GM19239 (cell line): ENCODE results near the gene BICDL2.

Experiments
- DNase-seq: peaks from one replicate; pipeline ENCODE4 v3.0.0; 2011; ENCODE audit warnings: low spot score; ENCODE audit not compliant: insufficient read length
- FAIRE-seq: peaks from 2 replicates; lab custom pipeline; 2011; peaks lifted over from hg19 to GRCh38; lab: Jason Lieb, UNC

BICDL2 gene

DNA sequence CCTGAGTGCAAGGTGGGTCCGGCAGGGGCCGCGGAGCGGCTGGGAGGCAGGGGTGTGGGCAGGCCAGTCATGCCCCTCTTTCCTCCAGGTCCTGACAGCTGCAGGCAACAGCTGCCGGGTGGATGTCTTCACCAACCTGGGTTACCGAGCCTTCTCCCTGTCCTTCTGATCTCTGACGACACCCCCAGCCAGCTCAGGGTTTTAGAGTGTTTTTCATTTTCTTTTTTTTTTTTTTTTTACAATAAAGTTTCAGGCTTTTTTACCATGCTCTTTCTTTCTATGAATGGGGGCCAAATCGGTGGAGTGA, 9.3 kb downstream of the BICDL2 start:
- FAIRE-seq (no peak), DNase-seq (no peak)

DNA sequence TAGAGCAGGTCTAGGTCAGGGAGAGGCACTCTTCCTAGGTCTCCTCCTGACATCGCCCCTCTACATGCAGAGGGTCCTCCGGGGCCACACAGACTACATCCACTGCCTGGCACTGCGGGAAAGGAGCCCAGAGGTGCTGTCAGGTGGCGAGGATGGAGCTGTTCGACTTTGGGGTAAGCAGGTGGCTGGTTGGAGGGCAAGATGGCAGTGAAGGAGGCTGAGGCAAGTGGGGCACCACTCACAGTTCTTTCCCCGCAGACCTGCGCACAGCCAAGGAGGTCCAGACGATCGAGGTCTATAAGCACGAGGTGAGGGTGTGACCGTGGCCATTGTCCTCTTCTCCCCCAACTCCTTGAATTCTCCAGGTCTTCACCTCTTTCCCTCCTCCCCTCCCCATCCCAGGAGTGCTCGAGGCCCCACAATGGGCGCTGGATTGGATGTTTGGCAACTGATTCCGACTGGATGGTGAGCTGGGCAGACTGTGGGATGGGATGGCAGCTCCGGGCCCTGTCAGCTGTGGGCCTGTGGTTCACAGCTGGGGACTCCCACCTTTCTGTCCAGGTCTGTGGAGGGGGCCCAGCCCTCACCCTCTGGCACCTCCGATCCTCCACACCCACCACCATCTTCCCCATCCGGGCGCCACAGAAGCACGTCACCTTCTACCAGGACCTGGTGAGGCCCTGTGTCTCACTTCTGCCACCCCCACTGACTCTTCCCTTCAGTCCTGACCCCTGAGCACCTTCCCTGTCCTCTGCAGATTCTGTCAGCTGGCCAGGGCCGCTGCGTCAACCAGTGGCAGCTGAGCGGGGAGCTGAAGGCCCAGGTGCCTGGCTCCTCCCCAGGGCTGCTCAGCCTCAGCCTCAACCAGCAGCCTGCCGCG, 9.9 kb downstream of the BICDL2 start:
- DNase-seq, result no peak
- FAIRE-seq, result no peak

DNA sequence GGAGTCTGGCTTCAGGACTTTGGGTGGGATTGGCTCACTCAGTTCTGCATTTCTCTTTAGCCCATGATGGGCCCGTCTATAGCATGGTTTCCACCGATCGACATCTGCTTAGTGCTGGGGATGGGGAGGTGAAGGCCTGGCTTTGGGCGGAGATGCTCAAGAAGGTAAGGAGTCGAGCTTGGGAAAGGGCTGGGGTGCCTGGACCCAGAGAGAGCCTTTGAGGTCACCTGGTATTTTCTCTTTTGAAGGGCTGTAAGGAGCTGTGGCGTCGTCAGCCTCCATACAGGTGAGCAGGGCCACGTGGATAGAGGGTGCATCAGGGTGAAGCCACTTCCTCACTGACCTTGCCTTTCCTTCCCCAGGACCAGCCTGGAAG, 10.8 kb downstream of the BICDL2 start:
- DNase-seq (no peak), FAIRE-seq (no peak)

DNA sequence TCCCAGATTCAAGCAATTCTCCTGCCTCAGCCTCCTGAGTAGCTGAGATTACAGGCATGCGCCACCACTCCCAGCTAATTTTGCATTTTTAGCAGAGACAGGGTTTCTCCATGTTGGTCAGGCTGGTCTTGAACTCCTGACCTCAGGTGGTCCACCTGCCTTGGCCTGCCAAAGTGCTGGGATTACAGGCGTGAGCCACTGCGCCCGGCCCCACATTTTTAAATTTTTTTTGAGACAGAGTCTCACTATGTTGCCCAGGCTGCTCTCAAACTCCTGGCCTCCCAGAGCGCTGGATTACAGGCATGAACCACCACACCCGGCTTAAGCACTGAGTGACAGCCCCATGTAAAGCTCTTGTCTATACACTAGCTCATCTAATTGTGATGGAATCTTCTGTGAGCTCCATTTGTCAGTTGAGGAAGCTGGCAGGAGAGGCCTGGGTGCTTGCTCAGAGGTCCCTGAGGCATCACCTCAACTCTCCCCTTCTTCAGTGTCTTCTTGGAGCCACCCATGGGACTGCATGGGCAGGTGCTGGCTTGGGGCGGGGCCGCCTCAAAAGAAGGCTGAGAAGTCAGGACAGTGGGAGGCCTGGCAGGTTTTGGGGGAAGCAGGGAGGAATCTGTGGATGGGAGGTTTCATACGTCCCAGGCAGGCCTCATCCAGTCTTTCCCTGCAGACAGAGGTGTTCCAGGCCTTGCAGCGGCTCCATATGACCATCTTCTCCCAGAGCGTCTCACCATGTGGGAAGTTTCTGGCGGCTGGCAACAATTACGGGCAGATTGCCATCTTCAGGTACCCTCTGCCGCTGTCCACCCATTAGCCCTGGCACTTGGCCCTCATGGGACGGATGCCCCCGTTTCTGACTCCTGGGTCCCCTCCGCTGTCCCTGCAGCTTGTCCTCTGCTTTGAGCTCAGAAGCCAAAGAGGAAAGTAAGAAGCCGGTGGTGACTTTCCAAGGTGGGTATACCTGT, 11.4 kb downstream of the BICDL2 start:
- FAIRE-seq, result no peak
- DNase-seq, result no peak

DNA sequence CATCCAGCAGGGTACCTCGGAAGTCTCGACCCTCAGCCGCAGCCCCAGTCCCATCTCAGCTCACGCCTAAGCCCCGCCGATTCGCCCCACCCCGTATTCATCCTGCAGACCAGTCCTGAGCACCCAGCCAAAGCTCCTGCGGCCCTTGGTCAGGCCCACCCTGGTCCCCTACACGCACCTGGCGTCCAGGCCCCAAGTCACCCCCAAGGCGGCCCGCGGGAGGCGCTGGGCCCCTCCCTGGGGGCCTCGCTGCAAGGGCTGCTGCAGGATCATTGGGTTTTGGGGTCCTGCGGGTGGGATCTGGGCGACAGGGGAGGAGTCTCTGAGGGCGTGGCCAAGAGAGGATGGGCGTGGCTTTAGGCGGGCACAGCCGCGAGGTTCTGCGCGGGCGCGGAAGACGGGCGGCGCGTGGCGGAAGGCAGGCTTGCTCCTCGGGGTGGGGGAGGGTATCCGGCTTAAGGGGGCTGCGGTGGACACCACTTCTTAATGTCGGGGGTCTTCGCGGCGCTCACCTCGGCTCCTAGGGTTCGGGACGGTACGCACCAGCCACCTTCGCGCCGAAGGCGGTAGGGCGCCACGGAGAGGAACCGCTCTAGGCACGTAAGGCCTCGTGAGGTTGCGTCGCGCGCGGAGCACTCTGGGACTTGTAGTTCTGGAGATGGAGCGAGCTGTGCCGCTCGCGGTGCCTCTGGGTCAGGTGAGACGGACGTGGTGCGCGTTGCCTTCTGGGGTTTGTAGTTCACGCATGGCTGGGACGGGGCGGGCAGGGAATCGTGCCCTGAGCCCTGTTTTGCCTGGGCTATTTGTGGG, 12.9 kb downstream of the BICDL2 start, which contains the start of the genes HCFC1R1 and THOC6:
HCFC1R1 (minus strand) TSS at position 274 of the 810 bp plus-strand sequence; CDS start at position 273, 1 bp downstream.
THOC6 (plus strand) TSS at position 367 of the 810 bp plus-strand sequence; CDS start at position 659, 292 bp downstream.
- FAIRE-seq (peak; percentile 99), DNase-seq (peak; percentile 92)

DNA sequence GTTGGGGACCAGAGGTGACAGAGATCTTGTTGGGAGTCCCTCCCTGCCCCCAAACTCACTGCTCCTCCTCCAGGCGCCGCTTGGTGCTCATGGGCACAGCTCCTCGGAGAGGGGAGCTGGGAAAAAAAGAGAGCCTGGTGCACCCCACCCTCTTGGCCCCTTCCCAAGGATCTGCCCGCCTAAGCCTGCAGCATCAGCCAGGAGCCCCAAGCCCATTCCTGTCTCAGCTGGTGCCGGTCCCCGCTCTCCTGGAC, 13.4 kb downstream of the BICDL2 start:
- no peak for DNase-seq
- FAIRE-seq, result no peak

DNA sequence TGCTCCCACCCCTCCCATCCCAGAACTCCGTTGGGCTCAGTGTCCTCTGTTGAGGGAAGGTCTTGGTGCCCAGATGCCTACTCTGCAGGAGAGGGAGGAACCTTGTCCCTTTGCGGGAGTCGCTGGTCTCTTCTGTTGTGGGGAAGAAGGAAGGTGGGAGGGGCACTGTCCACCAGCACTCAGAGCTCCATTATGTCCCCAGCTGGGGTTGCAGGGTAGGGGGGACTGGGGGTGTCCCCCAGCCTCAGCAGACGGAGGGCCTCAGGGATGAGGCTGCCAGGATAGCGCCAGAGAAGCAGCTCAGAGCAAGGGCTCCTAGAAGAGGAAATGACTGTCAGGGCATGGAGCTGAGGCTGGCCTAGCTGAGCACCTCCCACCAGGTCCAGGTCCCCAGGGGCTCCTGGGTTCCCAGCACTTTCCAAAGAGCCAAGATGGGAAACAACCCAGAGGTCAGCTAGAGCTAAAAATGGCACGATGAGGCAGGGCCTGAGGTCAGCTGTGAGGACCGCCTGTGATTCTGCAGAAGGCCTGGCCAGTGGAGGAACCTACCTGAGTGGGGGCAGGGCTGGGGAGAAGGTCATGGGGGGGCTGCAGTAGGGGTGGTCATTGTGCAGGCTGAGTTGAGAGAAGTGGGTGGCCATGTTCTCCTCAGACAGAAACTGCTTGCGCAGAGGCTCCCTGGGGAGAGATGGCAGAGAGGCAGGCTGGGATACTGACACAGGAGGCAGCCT, 13.9 kb downstream of the BICDL2 start:
- FAIRE-seq (no peak), DNase-seq (no peak)

DNA sequence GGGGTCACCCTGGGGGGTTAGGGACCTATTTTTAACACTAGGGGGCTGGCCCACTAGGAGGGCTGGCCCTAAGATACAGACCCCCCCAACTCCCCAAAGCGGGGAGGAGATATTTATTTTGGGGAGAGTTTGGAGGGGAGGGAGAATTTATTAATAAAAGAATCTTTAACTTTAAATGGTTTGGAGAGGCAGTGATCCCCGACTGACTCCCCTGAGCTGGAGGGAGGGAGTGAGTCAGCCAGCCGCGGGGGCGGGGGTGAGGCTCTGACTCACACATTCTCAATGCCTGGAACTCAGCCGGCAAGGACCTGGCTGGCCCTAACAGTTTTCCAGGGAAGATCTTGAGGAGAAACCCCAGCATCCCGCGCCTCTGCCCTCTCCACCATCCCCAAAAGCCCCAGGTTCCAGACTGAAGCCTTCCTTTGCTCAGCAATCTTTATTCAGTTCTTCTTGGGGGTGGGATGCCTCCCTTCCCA, 14.5 kb downstream of the BICDL2 start:
- DNase-seq, result no peak
- peak; percentile 40 for FAIRE-seq

DNA sequence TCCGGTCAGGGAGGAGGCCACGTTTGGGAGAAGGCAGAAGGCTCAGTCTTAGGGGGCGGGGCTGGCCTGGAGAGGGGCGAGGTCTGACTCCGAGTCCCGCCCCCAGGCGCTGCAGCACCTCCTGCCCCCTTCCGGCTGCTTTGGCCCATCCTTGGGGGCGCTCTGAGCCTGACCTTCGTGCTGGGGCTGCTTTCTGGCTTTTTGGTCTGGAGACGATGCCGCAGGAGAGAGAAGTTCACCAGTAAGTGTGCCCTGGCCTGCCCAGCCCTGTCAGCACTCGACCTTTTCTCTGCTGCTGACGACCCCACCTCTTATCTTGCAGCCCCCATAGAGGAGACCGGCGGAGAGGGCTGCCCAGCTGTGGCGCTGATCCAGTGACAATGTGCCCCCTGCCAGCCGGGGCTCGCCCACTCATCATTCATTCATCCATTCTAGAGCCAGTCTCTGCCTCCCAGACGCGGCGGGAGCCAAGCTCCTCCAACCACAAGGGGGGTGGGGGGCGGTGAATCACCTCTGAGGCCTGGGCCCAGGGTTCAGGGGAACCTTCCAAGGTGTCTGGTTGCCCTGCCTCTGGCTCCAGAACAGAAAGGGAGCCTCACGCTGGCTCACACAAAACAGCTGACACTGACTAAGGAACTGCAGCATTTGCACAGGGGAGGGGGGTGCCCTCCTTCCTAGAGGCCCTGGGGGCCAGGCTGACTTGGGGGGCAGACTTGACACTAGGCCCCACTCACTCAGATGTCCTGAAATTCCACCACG, 15.1 kb downstream of the BICDL2 start:
- peak; percentile 18 for FAIRE-seq

DNA sequence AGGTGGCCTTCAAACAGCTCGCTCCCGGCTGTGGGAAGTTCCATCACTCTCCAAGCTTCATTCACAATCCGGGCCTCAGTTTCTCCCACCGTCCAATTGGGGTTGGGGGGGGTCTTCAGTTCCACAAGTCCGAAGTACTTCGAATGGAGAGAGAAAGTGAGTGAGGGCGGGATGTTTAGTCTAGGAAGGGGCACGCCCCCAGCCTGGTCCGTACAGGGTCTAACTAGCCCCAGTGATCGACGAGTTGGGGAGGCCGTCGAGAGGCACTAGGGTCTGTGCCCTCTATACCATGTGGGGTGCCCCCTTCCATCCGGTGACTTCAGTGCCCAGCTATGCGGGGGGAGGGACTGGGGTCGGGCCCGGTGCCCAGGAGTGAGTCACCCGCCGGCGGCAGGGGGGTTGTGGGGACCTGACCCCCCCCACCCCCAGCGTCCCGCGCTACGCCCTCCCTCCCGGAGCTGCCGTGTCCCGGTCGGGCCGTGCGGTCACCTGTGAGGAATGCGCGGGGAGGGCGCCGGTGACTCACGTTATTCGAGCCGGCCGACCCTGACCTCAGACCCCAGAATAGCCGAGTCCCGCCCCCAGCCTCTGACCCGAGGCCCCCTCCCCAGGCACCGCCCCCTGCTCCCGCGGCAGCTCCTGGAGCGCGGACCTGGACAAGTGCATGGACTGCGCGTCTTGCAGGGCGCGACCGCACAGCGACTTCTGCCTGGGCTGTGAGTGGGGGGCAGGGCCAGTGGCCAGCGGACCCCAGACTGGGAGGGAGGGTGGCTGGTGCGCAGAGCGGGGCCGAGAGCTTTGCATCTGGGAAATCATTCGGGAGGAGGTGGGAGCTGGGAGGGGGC, 15.9 kb downstream of the BICDL2 start:
- DNase-seq (no peak), FAIRE-seq (no peak)

More for the DNA sequence above, 15.1 kb downstream of the BICDL2 start:
- peak; percentile 76 for DNase-seq

DNA sequence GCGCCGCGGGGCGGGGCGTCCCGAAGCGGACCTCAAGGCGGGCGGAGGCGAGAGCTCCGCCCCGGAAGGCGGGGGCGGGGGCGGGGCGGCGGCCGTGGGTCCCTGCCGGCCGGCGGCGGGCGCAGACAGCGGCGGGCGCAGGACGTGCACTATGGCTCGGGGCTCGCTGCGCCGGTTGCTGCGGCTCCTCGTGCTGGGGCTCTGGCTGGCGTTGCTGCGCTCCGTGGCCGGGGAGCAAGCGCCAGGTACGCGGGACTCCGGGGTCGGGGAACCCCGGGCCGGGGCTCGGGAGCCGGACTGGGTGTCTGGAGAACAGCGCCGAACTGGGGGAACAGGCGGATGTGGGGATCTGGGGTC, 16.5 kb downstream of the BICDL2 start, which contains the start of gene TNFRSF12A:
TNFRSF12A (plus strand) TSS at position 122 of the 357 bp plus-strand sequence; CDS start at position 152, 30 bp downstream.
- DNase-seq (peak; percentile 92), FAIRE-seq (peak; percentile 28)

DNA sequence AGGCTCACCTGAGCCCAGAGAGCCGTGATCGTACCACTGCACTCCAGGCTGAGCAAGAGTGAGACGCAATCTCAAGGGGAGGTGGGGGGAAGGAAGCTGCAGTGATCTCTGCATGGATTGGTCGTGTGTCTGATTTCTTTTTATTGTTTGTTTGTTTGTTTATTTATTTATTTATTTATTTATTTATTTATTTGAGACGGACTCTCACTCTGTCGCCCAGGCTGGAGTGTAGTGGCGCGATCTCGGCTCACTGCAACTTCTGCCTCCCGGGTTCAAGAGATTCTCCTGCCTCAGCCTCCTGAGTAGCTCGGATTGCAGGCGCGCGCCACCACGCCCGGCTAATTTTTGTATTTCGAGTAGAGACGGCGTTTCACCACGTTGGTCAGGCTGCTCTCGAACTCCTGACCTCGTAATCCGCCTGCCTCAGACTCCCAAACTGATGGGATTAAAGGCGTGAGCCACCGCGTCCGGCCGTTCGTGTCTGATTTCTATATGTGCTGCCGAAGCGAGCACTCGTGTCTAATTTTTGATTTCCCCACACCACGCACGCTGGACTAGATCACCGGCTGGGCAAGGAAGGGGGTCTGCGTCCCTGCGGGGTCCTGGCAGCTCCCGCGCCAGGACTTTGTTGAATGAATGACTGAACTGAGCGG, 17.0 kb downstream of the BICDL2 start:
- FAIRE-seq, result no peak
- no peak for DNase-seq

DNA sequence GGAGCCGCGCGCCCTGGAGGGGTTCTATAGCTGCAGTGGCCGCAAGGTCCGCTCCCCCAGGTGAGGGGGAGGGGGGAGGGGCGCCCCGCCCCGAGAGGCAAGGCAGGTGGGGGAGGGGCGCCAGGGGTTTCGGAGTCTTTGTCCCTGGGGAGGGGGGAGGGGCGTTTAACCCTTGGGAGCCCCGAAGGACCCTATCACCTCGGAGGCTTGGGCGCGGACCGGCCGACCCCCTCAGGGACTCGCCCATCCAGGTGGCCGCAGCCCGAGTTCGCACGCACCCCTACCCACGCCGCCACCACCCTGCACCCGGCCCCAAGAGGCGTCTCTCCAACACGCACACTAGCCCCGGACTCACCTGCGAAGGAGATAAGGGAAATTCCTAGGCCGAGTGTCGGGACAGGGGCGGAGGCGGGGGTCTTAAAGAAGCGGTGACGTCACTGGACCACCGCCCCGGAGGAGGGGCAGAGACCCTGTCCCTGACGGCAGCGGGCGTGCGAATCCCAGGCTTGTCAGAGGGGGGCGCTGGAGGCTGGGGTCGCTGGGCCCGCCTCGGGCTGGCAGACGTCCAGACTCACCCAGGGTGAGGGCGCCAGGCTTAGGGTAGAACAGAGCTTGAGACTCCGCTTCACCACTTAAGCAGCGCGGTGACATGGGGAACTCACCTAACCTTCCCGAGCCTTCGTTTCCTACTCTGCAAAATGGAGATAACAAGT, 18.8 kb downstream of the BICDL2 start, which contains the start of gene CLDN6:
CLDN6 (minus strand) TSS at position 390 of the 713 bp plus-strand sequence. CDS start 2,162 bp downstream, outside the sequence.
- FAIRE-seq, result no peak
- no peak for DNase-seq

DNA sequence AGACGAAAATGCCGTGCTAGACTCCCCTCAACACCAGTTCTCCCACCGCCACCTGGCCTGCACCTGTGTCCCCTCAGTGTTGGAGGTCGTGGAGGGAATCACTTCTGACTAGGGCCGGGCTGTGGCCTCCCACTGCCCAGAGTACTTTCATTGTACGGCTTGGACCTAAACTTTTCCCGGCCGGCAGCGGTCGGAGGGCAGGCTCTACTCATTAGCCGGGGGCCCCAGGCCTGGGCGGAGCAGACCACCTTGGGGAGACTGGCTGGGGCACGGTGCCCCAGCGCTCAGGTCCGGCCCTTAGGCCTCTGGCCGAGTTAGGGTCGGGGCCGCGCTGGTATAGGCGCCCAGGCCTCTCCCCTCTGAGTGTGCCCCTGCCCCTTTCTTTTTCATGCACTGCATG, 19.4 kb downstream of the BICDL2 start:
- FAIRE-seq (no peak), DNase-seq (no peak)

DNA sequence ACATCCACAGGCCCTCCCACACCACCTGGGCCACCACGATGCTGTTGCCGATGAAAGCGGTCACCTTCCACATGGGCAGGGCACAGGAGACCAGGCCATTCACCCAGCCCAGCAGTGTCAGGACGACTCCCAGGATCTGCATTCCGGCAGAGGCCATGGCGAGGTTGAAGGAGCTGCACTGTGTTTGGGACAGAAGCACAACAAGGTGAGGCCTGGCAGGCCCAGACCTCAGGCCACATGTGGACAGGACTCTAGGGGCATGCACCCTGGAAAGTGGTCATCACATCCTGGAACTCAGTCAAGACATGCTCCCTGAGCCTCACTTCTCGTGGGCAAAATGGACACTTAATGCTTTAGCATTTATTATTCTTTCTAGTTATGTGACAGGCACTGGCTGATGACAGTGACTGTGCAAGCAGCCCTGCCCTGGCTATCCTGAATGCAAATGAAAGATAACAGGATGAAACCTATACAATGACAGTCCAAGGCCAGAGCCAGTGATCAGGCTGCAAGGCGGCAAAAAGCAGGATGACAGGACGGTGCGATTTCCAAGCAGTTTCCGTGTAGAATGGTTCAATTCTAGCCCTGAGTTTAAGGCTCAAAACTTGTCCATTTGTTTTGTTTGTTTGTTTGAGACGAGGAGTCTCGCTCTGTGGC, 20.8 kb downstream of the BICDL2 start:
- DNase-seq (no peak), FAIRE-seq (no peak)

DNA sequence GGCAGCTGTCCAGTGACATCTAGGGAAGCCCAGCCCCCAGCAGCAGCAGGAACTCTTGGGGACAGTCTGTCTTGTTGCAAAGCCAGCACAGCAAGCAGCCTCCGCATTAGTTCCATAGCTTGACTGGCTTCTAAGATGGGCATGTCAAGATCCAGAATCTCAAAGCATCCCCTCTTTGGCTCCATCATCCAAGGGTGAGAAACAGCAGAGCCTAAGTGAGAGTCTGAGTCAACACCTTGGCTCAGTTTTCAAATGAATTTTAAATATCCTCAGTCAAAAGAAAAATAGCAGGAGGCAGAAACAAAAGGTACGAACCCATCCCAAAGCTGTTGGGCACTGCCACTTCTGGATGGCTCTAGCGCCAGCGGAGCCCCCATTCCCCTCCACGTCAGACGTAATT, 21.8 kb downstream of the BICDL2 start:
- DNase-seq (no peak), FAIRE-seq (no peak)
